HEK293T (cell line): ENCODE data around the gene FBXO41.

Source experiments
- ARNT ChIP-seq: fragments of 450-650 bp; IDR thresholded peaks from 2 replicates; pipeline ENCODE4 v1.6.1; 2017; ENCODE audit warnings: mild to moderate bottlenecking
- BHLHE40 ChIP-seq: fragments of 450-650 bp; IDR thresholded peaks from 2 replicates; pipeline ENCODE4 v1.6.1; 2016; ENCODE audit warnings: mild to moderate bottlenecking, moderate library complexity, borderline replicate concordance
- FOXK2 ChIP-seq: fragments of 450-650 bp; IDR thresholded peaks from 2 replicates; pipeline ENCODE4 v1.6.1; 2016; ENCODE audit warnings: mild to moderate bottlenecking
- FOXM1 ChIP-seq: fragments of 450-650 bp; IDR thresholded peaks from 2 replicates; pipeline ENCODE4 v1.6.1; 2017; ENCODE audit warnings: mild to moderate bottlenecking, borderline replicate concordance
- LEF1 ChIP-seq: fragments of 450-650 bp; IDR thresholded peaks from 2 replicates; pipeline ENCODE4 v1.6.1; 2017; ENCODE audit warnings: mild to moderate bottlenecking, borderline replicate concordance
- SUZ12 ChIP-seq: fragments of 450-650 bp; IDR thresholded peaks from 2 replicates; pipeline ENCODE4 v1.6.1; 2016; ENCODE audit warnings: mild to moderate bottlenecking

DNA sequence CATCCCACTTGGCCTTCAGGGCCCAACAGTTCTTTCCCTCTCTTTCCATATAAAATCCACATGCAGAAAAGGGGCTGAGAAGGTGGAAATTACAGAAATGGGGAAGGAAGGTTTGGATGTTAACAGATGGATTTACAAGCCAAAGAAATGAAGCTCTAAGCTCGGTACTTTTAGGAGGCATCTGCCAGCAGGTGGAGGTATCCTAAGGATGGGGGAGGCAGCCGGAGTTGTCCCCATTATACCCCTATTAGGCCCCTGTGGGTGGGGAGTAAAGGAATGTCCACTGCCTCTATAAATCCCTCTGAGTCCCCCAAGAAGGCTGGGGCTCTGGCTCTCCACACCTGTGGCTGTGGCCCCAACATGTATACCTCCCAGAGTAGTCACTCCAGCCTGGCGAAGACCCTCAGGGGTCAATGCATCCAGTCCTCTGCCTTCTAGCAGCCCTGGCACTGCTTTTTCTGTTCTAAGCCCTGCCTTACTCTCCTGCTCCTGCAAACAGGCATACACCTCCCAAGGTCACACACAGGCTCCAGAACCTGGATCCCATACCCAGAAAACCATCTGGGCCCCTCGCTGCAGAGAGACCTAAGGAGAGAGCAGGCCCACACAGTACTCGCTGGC, 1.2 kb downstream of the FBXO41 start:
- TF ChIP-seq BHLHE40 (no peak), FOXM1 (no peak), SUZ12 (no peak), LEF1 (no peak), ARNT (no peak), FOXK2 (no peak)
